GM19397 (cell line): ENCODE results near the gene RMND5B.

Experiments
- ATAC-seq: cut with Tn5 transposase; IDR thresholded peaks from one replicate; pipeline ENCODE4 v1.9.1; 2021; ENCODE audit warnings: mild to moderate bottlenecking, moderate library complexity; ENCODE audit not compliant: unreplicated experiment

RMND5B gene

GRCh38 chr5:178199581-178200434, 69.0 kb downstream of the RMND5B start:
- no peak for ATAC-seq
